Chondrocyte (in vitro differentiated cells): ENCODE measurements around the gene NPHP4. TPM values are rescaled to one million over a fixed set of nuclear protein-coding genes. Genes with fewer than 3 reads are reported as not detected.
"Not testable (repeated sequence)": the region's sequence is repeated elsewhere in the genome, so short reads cannot be mapped to it uniquely, and the experiment has no call there.

Source experiments
- DNase-seq: peaks from one replicate; pipeline ENCODE4 v3.0.0; 2021; ENCODE audit warnings: mixed read lengths, low spot score
- H3K27ac Mint-ChIP-seq: one replicate; pipeline ENCODE4 v1.8.0; 2021; ENCODE audit warnings: mild to moderate bottlenecking, moderate library complexity, mixed read lengths; ENCODE audit not compliant: unreplicated experiment
- H3K27me3 Mint-ChIP-seq: 2 replicates; pipeline ENCODE4 v1.8.0; 2021; ENCODE audit warnings: low read depth, mixed read lengths
- H3K36me3 Mint-ChIP-seq: 2 replicates; pipeline ENCODE4 v1.8.0; 2021; ENCODE audit warnings: low read depth, mixed read lengths
- H3K4me1 Mint-ChIP-seq: 2 replicates; pipeline ENCODE4 v1.8.0; 2021; ENCODE audit warnings: low read depth, mild to moderate bottlenecking, mixed read lengths
- H3K4me3 Mint-ChIP-seq: one replicate; pipeline ENCODE4 v1.8.0; 2021; ENCODE audit warnings: mild to moderate bottlenecking, moderate library complexity, mixed read lengths; ENCODE audit not compliant: unreplicated experiment
- H3K9me3 Mint-ChIP-seq: 2 replicates; pipeline ENCODE4 v1.8.0; 2021; ENCODE audit warnings: low read depth, mixed read lengths
- CTCF ChIP-seq: fragments of 200-600 bp; sonication (generic); IDR thresholded peaks from 2 replicates; pipeline ENCODE4 v1.5.0; 2021; ENCODE audit warnings: antibody characterized with exemption, mild to moderate bottlenecking, moderate library complexity
- total RNA-seq: library from RNA; stranded (reverse); gene quantifications from 3 replicates; pipeline ENCODE4 v1.2.1, GENCODE V29; 2021

NPHP4 gene
- total RNA-seq, 1 donor from 2014 or later = 8.7 TPM

GRCh38 chr1:5893699-5894278 is 98.4 kb downstream of the NPHP4 start:
- H3K4me1 Mint-ChIP-seq, H3K9me3 Mint-ChIP-seq, H3K27me3 Mint-ChIP-seq, H3K4me3 Mint-ChIP-seq, DNase-seq, H3K36me3 Mint-ChIP-seq, H3K27ac Mint-ChIP-seq: not testable (repeated sequence)
- TF ChIP-seq CTCF = peak; percentile 71

- no peaks in the 10 kb centered on the region for H3K9me3 Mint-ChIP-seq
- H3K4me3 Mint-ChIP-seq = no peak overlapping the region
- H3K4me1 Mint-ChIP-seq = peaks cover 17% of the 10 kb centered on the region
- TF ChIP-seq CTCF = no peak
- H3K27ac Mint-ChIP-seq = no peak overlapping the region
- peaks cover 5% of the 10 kb centered on the region for H3K36me3 Mint-ChIP-seq
- H3K27me3 Mint-ChIP-seq = no peaks in the 10 kb centered on the region
- DNase-seq = no peak
Observed at GRCh38 chr1:5892329-5892728, 99.9 kb downstream of the NPHP4 start.

GRCh38 chr1:5891736-5892135 is 100.5 kb downstream of the NPHP4 start:
- TF ChIP-seq CTCF = no peak
- H3K36me3 Mint-ChIP-seq = peaks cover 7% of the 10 kb centered on the region
- no peaks in the 10 kb centered on the region for H3K9me3 Mint-ChIP-seq
- H3K4me1 Mint-ChIP-seq = peaks cover 17% of the 10 kb centered on the region
- no peaks in the 10 kb centered on the region for H3K27me3 Mint-ChIP-seq
- no peak overlapping the region for H3K4me3 Mint-ChIP-seq
- H3K27ac Mint-ChIP-seq = no peak overlapping the region
- no peak for DNase-seq

GRCh38 chr1:5891137-5891536 is 101.1 kb downstream of the NPHP4 start:
- Mint-ChIP-seq H3K27ac (no peak overlapping the region), H3K4me3 (no peak overlapping the region), H3K9me3 (no peaks in the 10 kb centered on the region), H3K27me3 (no peaks in the 10 kb centered on the region), H3K36me3 (peaks cover 7% of the 10 kb centered on the region), H3K4me1 (peaks cover 17% of the 10 kb centered on the region)
- DNase-seq = no peak
- TF ChIP-seq CTCF = no peak

- Mint-ChIP-seq H3K36me3 (peaks cover 7% of the 10 kb centered on the region), H3K4me1 (peaks cover 17% of the 10 kb centered on the region), H3K27ac (no peak overlapping the region), H3K4me3 (no peak overlapping the region), H3K9me3 (no peaks in the 10 kb centered on the region), H3K27me3 (no peaks in the 10 kb centered on the region)
- no peak for TF ChIP-seq CTCF
- DNase-seq = no peak
Observed at GRCh38 chr1:5890346-5891106, 101.7 kb downstream of the NPHP4 start.
